M059J (cell line): ENCODE data around the gene CLIC2. TPM values are rescaled to one million over a fixed set of nuclear protein-coding genes. Genes with fewer than 3 reads are reported as not detected.

ENCODE experiments used
- DNase-seq: peaks from one replicate; pipeline ENCODE4 v3.0.0-alpha.2; 2012; ENCODE audit warnings: low read depth
- total RNA-seq: library from RNA; depleted of rRNA; stranded (reverse); fragments of >200 nt; shearing (Covaris generic); gene quantifications from 2 replicates; pipeline ENCODE4 v1.2.3, GENCODE V29; 2014; rRNA removed

The CLIC2 gene
- total RNA-seq, 1 experiment from 2014 or later = 1.5 TPM

DNA sequence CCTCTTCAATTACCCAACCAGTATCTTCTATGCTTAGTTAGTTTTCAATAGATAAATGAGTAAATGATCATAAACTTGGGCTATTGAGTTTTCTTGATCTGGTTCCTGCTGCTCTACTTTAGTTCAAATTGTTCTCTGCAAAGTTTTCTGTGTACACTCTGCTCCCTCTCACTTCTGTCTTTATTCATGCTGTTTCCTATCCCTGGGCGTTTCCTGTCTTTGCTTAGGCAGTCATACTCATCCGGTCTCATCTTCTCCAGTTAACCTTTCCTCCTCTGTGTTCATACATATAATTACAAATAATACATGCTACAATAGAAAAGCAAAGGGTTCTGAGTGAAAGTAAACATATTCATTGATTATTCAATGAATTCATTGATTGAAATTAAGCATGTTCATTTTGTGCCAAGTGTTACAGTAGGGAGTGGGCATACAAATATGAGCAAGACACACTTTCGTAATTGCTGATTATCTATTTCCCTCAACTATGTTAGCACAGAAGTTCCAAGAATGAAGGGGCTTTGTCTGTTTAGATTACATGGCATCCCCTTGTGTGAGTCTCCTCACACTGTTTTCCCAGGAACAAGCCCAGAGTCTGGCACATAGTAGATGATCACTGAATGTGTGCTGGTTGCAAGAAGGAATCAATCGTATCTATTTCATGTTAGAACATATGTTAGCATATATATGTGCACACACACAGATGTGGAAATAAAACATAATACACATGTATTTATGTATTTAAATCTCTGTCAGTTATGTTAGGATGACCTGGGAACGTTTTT is 71.3 kb downstream of the CLIC2 start:
- no peak for DNase-seq

- DNase-seq = peak; percentile 7
Measured at GRCh38 chrX:155259752-155260151, 74.7 kb downstream of the CLIC2 start.

- DNase-seq = no peak
Measured at GRCh38 chrX:155251391-155251790, 83.0 kb downstream of the CLIC2 start.

GRCh38 chrX:155247497-155247896 is 86.9 kb downstream of the CLIC2 start:
- no peak for DNase-seq

DNA sequence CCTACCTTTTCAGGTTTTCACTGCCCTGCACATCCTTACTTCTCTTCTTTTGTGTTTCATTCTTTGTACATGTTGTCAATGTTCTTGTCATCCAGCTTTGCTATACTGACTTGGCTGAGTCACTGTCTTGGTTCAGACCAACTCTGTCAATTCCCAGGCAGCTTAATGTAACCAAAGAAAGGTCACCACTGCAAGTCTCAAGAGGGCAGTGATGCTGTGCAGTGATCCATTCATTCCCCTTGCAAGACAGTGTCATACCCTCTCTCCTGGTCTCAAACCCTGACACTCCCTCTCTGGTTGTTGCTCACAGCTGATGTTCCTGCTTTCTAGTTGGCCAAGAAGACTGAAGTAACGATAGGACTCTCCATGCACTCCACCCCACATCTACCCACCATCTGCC is 87.7 kb downstream of the CLIC2 start:
- peak; percentile 6 for DNase-seq

DNA sequence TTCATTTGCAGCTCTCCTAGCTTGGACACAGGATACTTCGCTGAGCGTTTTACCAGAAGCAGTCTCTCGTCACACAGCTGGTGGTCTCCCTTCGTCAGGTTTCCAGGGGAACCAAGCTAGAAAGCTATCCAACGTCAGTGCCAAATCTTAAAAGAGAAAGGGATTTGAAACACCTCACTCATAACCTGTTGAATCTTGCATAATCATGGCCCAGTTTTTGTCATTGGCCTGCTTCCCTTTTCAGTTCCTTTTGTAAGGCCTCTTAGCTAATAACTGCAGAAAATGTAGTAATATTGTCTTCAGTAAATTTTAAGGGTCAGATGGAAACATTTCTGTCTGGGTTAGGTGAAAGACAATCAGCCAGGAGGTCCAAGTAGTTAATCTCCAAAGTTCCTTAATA is 92.1 kb downstream of the CLIC2 start:
- no peak for DNase-seq

- DNase-seq = no peak
Measured at GRCh38 chrX:155237719-155238118, 96.7 kb downstream of the CLIC2 start.

GRCh38 chrX:155235891-155236290 is 98.5 kb downstream of the CLIC2 start:
- no peak for DNase-seq

DNA sequence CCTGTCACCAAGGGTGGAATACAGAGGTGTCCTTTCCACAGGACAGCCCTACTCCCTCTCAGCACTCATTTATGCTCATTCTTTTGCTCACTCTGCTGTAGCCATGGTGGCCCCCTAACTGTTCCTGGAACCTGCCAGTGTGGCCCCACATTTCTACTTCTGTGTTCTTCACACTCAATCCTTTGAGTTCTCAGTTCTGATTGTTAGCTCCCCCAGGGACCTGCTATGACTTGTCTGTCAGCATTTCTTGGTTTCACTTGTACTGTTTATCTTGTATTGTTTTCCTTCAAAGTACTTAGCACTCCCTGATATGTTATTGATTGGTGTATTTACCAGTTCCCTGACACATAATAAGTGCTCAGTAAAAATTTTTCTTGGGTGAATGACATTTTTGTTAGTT is 103.3 kb downstream of the CLIC2 start:
- DNase-seq = no peak

Other genes with a start within 250 kb of the CLIC2 start
- gene VBP1, start 118.2 kb downstream of the CLIC2 start, total RNA-seq = 166 and 214 TPM in 2 replicates
- 0.17 TPM in 1 of 2 replicates, not detected in the other for gene RAB39B, start 70.1 kb downstream of the CLIC2 start, total RNA-seq
- gene F8A2, start 47.5 kb upstream of the CLIC2 start, total RNA-seq = not detected in 2 replicates
- gene F8A3, start 124.0 kb upstream of the CLIC2 start, total RNA-seq = 6.4 and 21.0 TPM in 2 replicates